ENCODE results near the gene CYFIP1. TPM values are rescaled to one million over a fixed set of nuclear protein-coding genes. Genes with fewer than 3 reads are reported as not detected.

The CYFIP1 gene
- total RNA-seq, 1 experiment from 2014 or later = 79.2 TPM

DNA sequence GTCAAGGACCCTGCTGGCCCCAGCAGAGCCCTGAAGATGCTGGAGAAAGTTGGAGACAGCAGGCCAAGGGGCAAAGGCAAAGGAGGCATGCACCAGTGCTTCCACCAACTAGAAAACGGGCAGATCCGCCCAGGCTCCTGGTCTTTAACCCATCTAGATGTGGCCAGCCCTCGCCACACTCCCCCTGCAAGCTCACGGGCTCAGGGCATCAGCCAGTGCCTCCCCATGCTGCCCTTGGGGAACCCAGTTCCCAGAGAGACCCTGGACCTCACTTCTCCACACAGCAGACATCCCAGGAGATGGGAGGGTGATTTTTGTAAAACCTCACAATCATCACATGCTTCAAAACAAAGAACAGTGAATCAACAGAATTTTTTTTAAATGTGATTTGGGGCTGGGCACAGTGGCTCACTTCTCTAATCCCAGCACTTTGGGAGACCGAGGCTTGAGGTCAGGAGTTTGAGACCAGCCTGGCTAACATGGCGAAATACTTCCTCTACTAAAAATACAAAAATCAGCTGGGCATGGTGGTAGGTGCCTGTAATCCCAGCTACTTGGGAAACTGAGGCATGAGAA is 24.5 kb downstream of the CYFIP1 start:
- peaks cover 49% of the 10 kb centered on the region for H3K27me3 Mint-ChIP-seq (ENCODE audit: low read depth)
- H3K27ac Mint-ChIP-seq = no peak overlapping the region
- ChIA-PET POLR2A (no interaction called here), CTCF (no interaction called here)
- TF ChIP-seq NR2C2 (CRISPR knock-in tag; IDR thresholded peaks at IDR 0.05) = no peak
- no peak for TF ChIP-seq ZNF263 (CRISPR knock-in tag; IDR thresholded peaks at IDR 0.05; ENCODE audit: low read depth)
- TF ChIP-seq ZNF232 (CRISPR knock-in tag; IDR thresholded peaks at IDR 0.05) = no peak
- no peak for TF ChIP-seq ZNF121 (CRISPR knock-in tag; IDR thresholded peaks at IDR 0.05)
- no peak for TF ChIP-seq FOXP1 (CRISPR knock-in tag; IDR thresholded peaks at IDR 0.05; ENCODE audit: borderline replicate concordance)
- no peak for TF ChIP-seq OVOL2 (CRISPR knock-in tag; IDR thresholded peaks at IDR 0.05; ENCODE audit: borderline replicate concordance)
- TF ChIP-seq, protein P1, sequence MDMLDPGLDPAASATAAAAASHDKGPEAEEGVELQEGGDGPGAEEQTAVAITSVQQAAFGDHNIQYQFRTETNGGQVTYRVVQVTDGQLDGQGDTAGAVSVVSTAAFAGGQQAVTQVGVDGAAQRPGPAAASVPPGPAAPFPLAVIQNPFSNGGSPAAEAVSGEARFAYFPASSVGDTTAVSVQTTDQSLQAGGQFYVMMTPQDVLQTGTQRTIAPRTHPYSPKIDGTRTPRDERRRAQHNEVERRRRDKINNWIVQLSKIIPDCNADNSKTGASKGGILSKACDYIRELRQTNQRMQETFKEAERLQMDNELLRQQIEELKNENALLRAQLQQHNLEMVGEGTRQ (CRISPR knock-in tag; IDR thresholded peaks at IDR 0.05) = no peak
- no peak for TF ChIP-seq MXD4 (CRISPR knock-in tag; IDR thresholded peaks at IDR 0.05; ENCODE audit: borderline replicate concordance)
- no peak for TF ChIP-seq ZNF138 (CRISPR knock-in tag; conservative IDR thresholded peaks at IDR 0.05)
- TF ChIP-seq, protein P2, sequence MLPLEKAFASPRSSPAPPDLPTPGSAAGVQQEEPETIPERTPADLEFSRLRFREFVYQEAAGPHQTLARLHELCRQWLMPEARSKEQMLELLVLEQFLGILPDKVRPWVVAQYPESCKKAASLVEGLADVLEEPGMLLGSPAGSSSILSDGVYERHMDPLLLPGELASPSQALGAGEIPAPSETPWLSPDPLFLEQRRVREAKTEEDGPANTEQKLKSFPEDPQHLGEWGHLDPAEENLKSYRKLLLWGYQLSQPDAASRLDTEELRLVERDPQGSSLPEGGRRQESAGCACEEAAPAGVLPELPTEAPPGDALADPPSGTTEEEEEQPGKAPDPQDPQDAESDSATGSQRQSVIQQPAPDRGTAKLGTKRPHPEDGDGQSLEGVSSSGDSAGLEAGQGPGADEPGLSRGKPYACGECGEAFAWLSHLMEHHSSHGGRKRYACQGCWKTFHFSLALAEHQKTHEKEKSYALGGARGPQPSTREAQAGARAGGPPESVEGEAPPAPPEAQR (CRISPR knock-in tag; IDR thresholded peaks at IDR 0.05) = no peak
- no peak for TF ChIP-seq SMAD3 (CRISPR knock-in tag; IDR thresholded peaks at IDR 0.05; ENCODE audit: borderline replicate concordance)
- no peak for TF ChIP-seq GTF2I (CRISPR knock-in tag; conservative IDR thresholded peaks at IDR 0.05)
- H3K9me3 Mint-ChIP-seq = no peaks in the 10 kb centered on the region
- no peaks in the 10 kb centered on the region for H3K36me3 Mint-ChIP-seq
- peaks cover 23% of the 10 kb centered on the region for H3K4me1 Mint-ChIP-seq
- no peak for ATAC-seq
- H3K4me3 Mint-ChIP-seq = no peak overlapping the region
- DNase-seq (ENCODE audit: low spot score) = no peak

DNA sequence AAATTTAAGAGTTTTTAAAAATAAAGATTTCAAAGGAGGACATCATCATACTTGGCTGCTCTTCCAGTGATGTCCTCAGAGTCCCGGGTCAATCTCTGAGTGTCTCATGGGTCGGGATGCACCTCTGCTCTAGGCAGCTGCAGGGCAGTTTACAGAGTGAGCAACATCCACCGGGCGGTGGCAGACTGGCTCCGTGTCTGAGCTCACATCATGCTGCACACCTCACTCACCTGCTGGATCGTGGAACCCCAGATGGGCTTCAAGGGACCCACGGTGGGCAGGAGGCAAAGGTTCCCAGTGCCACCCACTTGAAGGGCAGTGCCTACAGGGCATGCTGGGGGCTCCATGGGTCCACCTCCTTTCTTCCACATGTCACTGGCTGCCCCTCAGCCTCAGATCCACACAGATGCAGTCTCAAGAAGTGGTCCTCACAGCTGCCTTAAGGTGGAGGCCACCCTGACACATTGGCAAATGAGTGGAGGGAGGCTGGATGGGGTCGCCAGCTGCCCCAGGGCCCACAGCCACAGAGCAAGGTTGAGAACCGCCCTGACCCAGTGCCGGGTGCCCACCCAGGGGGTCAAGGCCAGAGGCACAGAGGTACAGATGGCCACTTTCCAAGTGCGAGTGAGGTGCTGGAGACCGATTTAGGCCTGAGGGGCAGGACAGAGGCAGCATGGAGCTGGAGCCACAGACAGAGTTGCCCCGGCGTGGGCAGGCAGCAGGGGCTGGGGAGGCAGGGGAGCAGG is 25.2 kb downstream of the CYFIP1 start:
- DNase-seq (ENCODE audit: low spot score) (no peak), ATAC-seq (no peak)
- ChIA-PET POLR2A (no interaction called here), CTCF (no interaction called here)
- Mint-ChIP-seq H3K9me3 (no peaks in the 10 kb centered on the region), H3K27me3 (ENCODE audit: low read depth) (peaks cover 54% of the 10 kb centered on the region), H3K4me3 (no peak overlapping the region), H3K27ac (no peak overlapping the region), H3K4me1 (peaks cover 29% of the 10 kb centered on the region), H3K36me3 (no peaks in the 10 kb centered on the region)
- TF ChIP-seq, protein P3, sequence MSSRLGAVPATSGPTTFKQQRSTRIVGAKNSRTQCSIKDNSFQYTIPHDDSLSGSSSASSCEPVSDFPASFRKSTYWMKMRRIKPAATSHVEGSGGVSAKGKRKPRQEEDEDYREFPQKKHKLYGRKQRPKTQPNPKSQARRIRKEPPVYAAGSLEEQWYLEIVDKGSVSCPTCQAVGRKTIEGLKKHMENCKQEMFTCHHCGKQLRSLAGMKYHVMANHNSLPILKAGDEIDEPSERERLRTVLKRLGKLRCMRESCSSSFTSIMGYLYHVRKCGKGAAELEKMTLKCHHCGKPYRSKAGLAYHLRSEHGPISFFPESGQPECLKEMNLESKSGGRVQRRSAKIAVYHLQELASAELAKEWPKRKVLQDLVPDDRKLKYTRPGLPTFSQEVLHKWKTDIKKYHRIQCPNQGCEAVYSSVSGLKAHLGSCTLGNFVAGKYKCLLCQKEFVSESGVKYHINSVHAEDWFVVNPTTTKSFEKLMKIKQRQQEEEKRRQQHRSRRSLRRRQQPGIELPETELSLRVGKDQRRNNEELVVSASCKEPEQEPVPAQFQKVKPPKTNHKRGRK (CRISPR knock-in tag; IDR thresholded peaks at IDR 0.05; ENCODE audit: borderline replicate concordance) = no peak
- TF ChIP-seq SP1 (CRISPR knock-in tag; conservative IDR thresholded peaks at IDR 0.05) (no peak), RELA (CRISPR knock-in tag; IDR thresholded peaks at IDR 0.05; ENCODE audit: borderline replicate concordance) (no peak), KAT7 (CRISPR knock-in tag; IDR thresholded peaks at IDR 0.05; ENCODE audit: borderline replicate concordance) (no peak), MXD4 (CRISPR knock-in tag; IDR thresholded peaks at IDR 0.05; ENCODE audit: borderline replicate concordance) (no peak), FOXJ3 (CRISPR knock-in tag; IDR thresholded peaks at IDR 0.05; ENCODE audit: borderline replicate concordance) (no peak), SMAD4 (CRISPR knock-in tag; IDR thresholded peaks at IDR 0.05) (no peak), EMX1 (CRISPR knock-in tag; IDR thresholded peaks at IDR 0.05) (no peak), HMGA2 (CRISPR knock-in tag; IDR thresholded peaks at IDR 0.05) (no peak), GABPB1 (CRISPR knock-in tag; IDR thresholded peaks at IDR 0.05) (no peak)
- TF ChIP-seq, protein P4, sequence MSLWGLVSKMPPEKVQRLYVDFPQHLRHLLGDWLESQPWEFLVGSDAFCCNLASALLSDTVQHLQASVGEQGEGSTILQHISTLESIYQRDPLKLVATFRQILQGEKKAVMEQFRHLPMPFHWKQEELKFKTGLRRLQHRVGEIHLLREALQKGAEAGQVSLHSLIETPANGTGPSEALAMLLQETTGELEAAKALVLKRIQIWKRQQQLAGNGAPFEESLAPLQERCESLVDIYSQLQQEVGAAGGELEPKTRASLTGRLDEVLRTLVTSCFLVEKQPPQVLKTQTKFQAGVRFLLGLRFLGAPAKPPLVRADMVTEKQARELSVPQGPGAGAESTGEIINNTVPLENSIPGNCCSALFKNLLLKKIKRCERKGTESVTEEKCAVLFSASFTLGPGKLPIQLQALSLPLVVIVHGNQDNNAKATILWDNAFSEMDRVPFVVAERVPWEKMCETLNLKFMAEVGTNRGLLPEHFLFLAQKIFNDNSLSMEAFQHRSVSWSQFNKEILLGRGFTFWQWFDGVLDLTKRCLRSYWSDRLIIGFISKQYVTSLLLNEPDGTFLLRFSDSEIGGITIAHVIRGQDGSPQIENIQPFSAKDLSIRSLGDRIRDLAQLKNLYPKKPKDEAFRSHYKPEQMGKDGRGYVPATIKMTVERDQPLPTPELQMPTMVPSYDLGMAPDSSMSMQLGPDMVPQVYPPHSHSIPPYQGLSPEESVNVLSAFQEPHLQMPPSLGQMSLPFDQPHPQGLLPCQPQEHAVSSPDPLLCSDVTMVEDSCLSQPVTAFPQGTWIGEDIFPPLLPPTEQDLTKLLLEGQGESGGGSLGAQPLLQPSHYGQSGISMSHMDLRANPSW (CRISPR knock-in tag; conservative IDR thresholded peaks at IDR 0.05; ENCODE audit: low read depth) = no peak
- TF ChIP-seq, protein P5, sequence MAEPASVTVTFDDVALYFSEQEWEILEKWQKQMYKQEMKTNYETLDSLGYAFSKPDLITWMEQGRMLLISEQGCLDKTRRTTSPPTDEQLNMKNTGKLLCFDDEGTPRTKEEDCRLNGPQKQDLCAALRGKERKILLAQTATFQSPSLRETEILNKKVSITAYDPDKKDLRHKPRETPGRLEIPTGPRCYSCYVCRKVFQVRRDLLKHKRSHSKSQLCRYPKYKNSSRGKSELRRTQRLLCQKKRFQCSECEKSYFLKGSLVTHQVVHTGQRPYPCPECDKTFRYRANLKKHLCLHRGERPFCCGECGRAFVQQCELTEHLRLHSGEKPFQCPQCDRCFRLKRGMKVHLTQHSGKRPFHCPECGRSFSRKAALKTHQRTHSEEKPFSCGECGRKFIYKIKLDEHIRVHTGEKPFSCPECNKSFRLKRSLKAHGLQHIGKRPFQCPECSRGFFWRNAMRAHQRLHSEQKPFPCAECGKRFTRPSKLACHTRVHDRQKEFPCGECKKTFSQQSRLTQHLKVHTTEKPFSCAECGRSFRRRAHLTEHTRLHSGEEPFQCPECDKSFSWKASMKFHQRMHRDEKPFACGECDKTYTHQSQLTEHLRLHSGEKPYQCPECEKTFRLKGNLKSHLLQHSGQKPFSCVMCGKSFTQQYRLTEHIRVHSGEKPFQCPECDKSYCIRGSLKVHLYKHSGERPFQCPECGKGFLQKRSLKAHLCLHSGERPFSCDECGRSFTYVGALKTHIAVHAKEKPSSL (CRISPR knock-in tag; conservative IDR thresholded peaks at IDR 0.05) = no peak
- TF ChIP-seq, protein P6, sequence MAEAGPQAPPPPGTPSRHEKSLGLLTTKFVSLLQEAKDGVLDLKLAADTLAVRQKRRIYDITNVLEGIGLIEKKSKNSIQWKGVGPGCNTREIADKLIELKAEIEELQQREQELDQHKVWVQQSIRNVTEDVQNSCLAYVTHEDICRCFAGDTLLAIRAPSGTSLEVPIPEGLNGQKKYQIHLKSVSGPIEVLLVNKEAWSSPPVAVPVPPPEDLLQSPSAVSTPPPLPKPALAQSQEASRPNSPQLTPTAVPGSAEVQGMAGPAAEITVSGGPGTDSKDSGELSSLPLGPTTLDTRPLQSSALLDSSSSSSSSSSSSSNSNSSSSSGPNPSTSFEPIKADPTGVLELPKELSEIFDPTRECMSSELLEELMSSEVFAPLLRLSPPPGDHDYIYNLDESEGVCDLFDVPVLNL (CRISPR knock-in tag; IDR thresholded peaks at IDR 0.05; ENCODE audit: borderline replicate concordance, low read depth) = no peak

Data from WTC11 (cell line).